ENCODE measurements around the gene CWC27. TPM values are rescaled to one million over a fixed set of nuclear protein-coding genes. Genes with fewer than 3 reads are reported as not detected.

CWC27 gene
- total and polyA plus RNA-seq, 2 of the 13 experiments (the other 11 are each of a cell fraction or from before 2014, with no cell fraction given) = 21.1 to 25.7 TPM

DNA sequence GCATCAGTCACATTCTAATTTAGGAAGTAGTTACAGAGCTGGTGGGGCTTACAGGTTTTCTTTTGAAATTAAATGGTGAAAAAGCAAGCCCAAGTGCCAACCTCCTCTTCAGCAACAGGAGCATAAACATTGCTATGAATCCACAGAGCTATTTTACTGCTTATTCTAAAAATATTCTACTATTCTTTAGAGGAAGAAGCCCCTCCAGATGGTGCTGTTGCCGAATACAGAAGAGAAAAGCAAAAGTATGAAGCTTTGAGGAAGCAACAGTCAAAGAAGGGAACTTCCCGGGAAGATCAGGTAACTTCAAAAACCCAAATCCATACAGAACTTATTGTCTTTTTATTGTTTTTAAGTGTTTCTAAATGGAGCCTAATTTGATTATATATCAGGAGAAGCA is 202.8 kb downstream of the CWC27 start (continued):
- TF ChIP-seq, protein P1, sequence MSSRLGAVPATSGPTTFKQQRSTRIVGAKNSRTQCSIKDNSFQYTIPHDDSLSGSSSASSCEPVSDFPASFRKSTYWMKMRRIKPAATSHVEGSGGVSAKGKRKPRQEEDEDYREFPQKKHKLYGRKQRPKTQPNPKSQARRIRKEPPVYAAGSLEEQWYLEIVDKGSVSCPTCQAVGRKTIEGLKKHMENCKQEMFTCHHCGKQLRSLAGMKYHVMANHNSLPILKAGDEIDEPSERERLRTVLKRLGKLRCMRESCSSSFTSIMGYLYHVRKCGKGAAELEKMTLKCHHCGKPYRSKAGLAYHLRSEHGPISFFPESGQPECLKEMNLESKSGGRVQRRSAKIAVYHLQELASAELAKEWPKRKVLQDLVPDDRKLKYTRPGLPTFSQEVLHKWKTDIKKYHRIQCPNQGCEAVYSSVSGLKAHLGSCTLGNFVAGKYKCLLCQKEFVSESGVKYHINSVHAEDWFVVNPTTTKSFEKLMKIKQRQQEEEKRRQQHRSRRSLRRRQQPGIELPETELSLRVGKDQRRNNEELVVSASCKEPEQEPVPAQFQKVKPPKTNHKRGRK (CRISPR knock-in tag; IDR thresholded peaks at IDR 0.05) = no peak
- TF ChIP-seq ZNF777 (CRISPR knock-in tag; IDR thresholded peaks at IDR 0.05) (no peak), SMAD1 (CRISPR knock-in tag; IDR thresholded peaks at IDR 0.05; ENCODE audit: borderline replicate concordance, low read depth) (no peak), ZNF746 (CRISPR knock-in tag; IDR thresholded peaks at IDR 0.05) (no peak), HMGA1 (CRISPR knock-in tag; conservative IDR thresholded peaks at IDR 0.05) (no peak), RFXANK (CRISPR knock-in tag; IDR thresholded peaks at IDR 0.05) (no peak)
- TF ChIP-seq, protein P2, sequence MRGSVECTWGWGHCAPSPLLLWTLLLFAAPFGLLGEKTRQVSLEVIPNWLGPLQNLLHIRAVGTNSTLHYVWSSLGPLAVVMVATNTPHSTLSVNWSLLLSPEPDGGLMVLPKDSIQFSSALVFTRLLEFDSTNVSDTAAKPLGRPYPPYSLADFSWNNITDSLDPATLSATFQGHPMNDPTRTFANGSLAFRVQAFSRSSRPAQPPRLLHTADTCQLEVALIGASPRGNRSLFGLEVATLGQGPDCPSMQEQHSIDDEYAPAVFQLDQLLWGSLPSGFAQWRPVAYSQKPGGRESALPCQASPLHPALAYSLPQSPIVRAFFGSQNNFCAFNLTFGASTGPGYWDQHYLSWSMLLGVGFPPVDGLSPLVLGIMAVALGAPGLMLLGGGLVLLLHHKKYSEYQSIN (CRISPR knock-in tag; IDR thresholded peaks at IDR 0.05; ENCODE audit: borderline replicate concordance) = no peak
- TF ChIP-seq, protein P3, sequence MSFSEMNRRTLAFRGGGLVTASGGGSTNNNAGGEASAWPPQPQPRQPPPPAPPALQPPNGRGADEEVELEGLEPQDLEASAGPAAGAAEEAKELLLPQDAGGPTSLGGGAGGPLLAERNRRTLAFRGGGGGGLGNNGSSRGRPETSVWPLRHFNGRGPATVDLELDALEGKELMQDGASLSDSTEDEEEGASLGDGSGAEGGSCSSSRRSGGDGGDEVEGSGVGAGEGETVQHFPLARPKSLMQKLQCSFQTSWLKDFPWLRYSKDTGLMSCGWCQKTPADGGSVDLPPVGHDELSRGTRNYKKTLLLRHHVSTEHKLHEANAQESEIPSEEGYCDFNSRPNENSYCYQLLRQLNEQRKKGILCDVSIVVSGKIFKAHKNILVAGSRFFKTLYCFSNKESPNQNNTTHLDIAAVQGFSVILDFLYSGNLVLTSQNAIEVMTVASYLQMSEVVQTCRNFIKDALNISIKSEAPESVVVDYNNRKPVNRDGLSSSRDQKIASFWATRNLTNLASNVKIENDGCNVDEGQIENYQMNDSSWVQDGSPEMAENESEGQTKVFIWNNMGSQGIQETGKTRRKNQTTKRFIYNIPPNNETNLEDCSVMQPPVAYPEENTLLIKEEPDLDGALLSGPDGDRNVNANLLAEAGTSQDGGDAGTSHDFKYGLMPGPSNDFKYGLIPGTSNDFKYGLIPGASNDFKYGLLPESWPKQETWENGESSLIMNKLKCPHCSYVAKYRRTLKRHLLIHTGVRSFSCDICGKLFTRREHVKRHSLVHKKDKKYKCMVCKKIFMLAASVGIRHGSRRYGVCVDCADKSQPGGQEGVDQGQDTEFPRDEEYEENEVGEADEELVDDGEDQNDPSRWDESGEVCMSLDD (CRISPR knock-in tag; IDR thresholded peaks at IDR 0.05; ENCODE audit: borderline replicate concordance) = no peak
- TF ChIP-seq, protein P4, sequence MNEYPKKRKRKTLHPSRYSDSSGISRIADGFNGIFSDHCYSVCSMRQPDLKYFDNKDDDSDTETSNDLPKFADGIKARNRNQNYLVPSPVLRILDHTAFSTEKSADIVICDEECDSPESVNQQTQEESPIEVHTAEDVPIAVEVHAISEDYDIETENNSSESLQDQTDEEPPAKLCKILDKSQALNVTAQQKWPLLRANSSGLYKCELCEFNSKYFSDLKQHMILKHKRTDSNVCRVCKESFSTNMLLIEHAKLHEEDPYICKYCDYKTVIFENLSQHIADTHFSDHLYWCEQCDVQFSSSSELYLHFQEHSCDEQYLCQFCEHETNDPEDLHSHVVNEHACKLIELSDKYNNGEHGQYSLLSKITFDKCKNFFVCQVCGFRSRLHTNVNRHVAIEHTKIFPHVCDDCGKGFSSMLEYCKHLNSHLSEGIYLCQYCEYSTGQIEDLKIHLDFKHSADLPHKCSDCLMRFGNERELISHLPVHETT (CRISPR knock-in tag; conservative IDR thresholded peaks at IDR 0.05) = no peak
